Effector CD4-positive, alpha-beta T cell (primary cell): ENCODE measurements around the gene WDR82.
A peak's percentile ranks its signal among the peaks of the same experiment; 100 is the strongest.

Experiments used
- DNase-seq: peaks from one replicate; pipeline ENCODE4 v3.0.0-alpha.2; 2020

Gene WDR82

GRCh38 chr3:52253314-52254304, 24.8 kb downstream of the WDR82 start:
- peak; percentile 80 for DNase-seq

- DNase-seq, result no peak
Measured at GRCh38 chr3:52250122-52250521, 28.3 kb downstream of the WDR82 start.

- no peak for DNase-seq
Measured at GRCh38 chr3:52249683-52250082, 28.8 kb downstream of the WDR82 start.

GRCh38 chr3:52248816-52249547, 29.5 kb downstream of the WDR82 start:
- no peak for DNase-seq

GRCh38 chr3:52248165-52248541, 30.3 kb downstream of the WDR82 start:
- DNase-seq, result no peak

GRCh38 chr3:52247409-52248164, 30.9 kb downstream of the WDR82 start:
- no peak for DNase-seq

GRCh38 chr3:52246728-52247408, 31.6 kb downstream of the WDR82 start:
- no peak for DNase-seq

- DNase-seq, result no peak
Measured at GRCh38 chr3:52246264-52246620, 32.2 kb downstream of the WDR82 start.

- peak; percentile 53 for DNase-seq
Measured at GRCh38 chr3:52245322-52246263, 32.9 kb downstream of the WDR82 start, which contains the start of gene PPM1M. Gene PPM1M (plus strand): TSS chr3:52245759. CDS start chr3:52245825, 66 bp downstream.

- DNase-seq, result no peak
Measured at GRCh38 chr3:52243791-52244628, 34.4 kb downstream of the WDR82 start.

GRCh38 chr3:52242039-52242438, 36.4 kb downstream of the WDR82 start:
- DNase-seq, result no peak

GRCh38 chr3:52240886-52241370, 37.5 kb downstream of the WDR82 start:
- no peak for DNase-seq

- no peak for DNase-seq
Measured at GRCh38 chr3:52240059-52240885, 38.2 kb downstream of the WDR82 start.

GRCh38 chr3:52238761-52239701, 39.4 kb downstream of the WDR82 start, which contains the start of gene TWF2:
Gene TWF2 (minus strand): TSS chr3:52239158. CDS start chr3:52239016, 142 bp downstream.
- peak; percentile 82 for DNase-seq

- DNase-seq, result no peak
Measured at GRCh38 chr3:52238193-52238760, 40.2 kb downstream of the WDR82 start.

- DNase-seq, result no peak
Measured at GRCh38 chr3:52237657-52238172, 40.7 kb downstream of the WDR82 start.

- DNase-seq, result no peak
Measured at GRCh38 chr3:52237006-52237656, 41.3 kb downstream of the WDR82 start.
